HL-60 (cell line): Measurements from ENCODE around the gene TRNT1.

Experiments
- DNase-seq, 2 experiments: peaks; one replicate each; pipeline ENCODE4 v3.0.0-alpha.2; 2010 to 2020; ENCODE audit warnings: low read depth in 1 of 2, low spot score in 1 of 2
- H3K27ac ChIP-seq: fragments of 250-450 bp; sonication (Bioruptor Pico); replicated peaks from 2 replicates; pipeline ENCODE4 v1.5.1; 2020; ENCODE audit warnings: mild to moderate bottlenecking, moderate library complexity
- H3K27me3 ChIP-seq: fragments of 250-450 bp; sonication (Bioruptor Pico); 2 replicates; pipeline ENCODE4 v1.5.1; 2021; ENCODE audit warnings: mild to moderate bottlenecking, moderate library complexity; ENCODE audit not compliant: insufficient read depth, poor library complexity, severe bottlenecking
- H3K4me3 ChIP-seq: replicated peaks from 2 replicates; pipeline ENCODE4 v1.5.1; 2011; ENCODE audit warnings: mild to moderate bottlenecking, control low read depth, low read length; ENCODE audit not compliant: insufficient read depth
- GABPA ChIP-seq: IDR thresholded peaks from 2 replicates; pipeline ENCODE4 v1.6.1; 2012; ENCODE audit warnings: low read depth
- POLR2AphosphoS5 ChIP-seq: IDR thresholded peaks from 2 replicates; pipeline ENCODE4 v1.6.1; 2012; ENCODE audit warnings: low read depth
- SPI1 ChIP-seq: IDR thresholded peaks from 2 replicates; pipeline ENCODE4 v1.6.1; 2012; ENCODE audit warnings: low read depth, mild to moderate bottlenecking, borderline replicate concordance
- TF ChIP-seq, protein P1 (sequence below): IDR thresholded peaks from 2 replicates; pipeline ENCODE4 v1.6.1; 2012; ENCODE audit warnings: low read depth; ENCODE audit not compliant: insufficient replicate concordance
- TF ChIP-seq, protein P2 (sequence below): IDR thresholded peaks from one replicate; pipeline ENCODE4 v1.5.1; 2011; ENCODE audit warnings: low read length, control low read depth, inconsistent platforms; ENCODE audit not compliant: insufficient read depth

TRNT1 gene

DNA sequence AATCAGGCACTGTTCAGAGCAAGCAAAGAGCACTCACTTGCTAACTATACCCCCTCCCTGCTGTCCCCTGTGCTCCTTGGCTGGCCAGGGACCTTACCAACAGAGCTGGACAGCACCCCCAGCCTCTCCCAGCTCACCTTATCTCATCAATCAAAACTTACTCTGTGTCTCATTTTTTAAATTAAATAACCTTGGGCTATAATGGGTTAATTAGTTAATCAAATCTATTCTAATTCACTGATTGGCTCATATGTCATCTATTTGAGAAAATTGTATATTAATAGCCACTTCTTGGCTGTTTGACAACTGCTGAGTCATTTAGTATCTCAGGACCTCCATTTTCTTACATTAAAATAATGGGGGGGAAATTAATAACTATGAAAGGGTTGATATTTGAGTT is 39.5 kb upstream of the TRNT1 start:
- Histone ChIP-seq H3K4me3 (no peak overlapping the region), H3K27ac (no peak overlapping the region; the same call in 1 of the 2 replicates), H3K27me3 (no peaks in the 10 kb centered on the region)
- DNase-seq, result no peak
- TF ChIP-seq SPI1, result no peak
- TF ChIP-seq, protein P1, sequence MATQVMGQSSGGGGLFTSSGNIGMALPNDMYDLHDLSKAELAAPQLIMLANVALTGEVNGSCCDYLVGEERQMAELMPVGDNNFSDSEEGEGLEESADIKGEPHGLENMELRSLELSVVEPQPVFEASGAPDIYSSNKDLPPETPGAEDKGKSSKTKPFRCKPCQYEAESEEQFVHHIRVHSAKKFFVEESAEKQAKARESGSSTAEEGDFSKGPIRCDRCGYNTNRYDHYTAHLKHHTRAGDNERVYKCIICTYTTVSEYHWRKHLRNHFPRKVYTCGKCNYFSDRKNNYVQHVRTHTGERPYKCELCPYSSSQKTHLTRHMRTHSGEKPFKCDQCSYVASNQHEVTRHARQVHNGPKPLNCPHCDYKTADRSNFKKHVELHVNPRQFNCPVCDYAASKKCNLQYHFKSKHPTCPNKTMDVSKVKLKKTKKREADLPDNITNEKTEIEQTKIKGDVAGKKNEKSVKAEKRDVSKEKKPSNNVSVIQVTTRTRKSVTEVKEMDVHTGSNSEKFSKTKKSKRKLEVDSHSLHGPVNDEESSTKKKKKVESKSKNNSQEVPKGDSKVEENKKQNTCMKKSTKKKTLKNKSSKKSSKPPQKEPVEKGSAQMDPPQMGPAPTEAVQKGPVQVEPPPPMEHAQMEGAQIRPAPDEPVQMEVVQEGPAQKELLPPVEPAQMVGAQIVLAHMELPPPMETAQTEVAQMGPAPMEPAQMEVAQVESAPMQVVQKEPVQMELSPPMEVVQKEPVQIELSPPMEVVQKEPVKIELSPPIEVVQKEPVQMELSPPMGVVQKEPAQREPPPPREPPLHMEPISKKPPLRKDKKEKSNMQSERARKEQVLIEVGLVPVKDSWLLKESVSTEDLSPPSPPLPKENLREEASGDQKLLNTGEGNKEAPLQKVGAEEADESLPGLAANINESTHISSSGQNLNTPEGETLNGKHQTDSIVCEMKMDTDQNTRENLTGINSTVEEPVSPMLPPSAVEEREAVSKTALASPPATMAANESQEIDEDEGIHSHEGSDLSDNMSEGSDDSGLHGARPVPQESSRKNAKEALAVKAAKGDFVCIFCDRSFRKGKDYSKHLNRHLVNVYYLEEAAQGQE, result peak; percentile 53

DNA sequence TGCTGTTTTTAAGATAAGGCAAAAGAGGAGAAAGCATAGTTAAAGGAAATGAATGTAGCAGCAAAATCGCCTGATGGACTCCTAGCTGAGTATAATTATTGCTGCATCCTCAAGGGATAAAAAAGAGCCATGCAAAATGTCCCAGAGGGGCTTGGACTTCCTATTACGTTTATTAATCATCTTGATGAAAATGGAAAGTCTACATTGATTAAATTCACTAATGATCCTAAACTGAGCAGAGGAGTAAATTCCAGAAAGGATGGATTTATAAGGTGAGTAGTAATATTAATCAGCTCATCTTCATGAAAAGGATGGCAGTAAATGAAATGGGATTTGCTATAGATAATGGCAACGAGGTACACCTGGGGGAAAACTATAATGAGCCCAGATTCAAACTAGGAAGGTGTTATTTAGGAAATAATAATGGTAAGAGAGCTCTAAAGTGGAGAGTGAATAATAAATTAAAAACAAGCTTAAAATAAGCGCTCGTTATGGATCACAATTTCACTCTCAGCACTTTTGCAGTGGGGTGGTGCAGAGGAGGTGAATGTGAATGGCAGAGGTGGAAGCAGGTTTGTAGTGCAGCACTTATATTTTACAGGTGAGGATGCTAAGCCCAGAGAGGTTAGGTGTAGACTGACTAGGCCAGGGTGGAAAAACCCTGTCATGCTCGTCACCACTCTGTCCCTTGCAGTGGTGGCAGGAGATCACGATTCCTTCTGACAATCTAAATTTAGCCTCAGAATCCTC is 38.8 kb upstream of the TRNT1 start:
- DNase-seq, result no peak
- Histone ChIP-seq H3K27me3 (no peaks in the 10 kb centered on the region), H3K27ac (no peak overlapping the region), H3K4me3 (no peak overlapping the region)
- TF ChIP-seq POLR2AphosphoS5, result no peak
- TF ChIP-seq, protein P1, result no peak
- no peak for TF ChIP-seq GABPA
- TF ChIP-seq, protein P2, sequence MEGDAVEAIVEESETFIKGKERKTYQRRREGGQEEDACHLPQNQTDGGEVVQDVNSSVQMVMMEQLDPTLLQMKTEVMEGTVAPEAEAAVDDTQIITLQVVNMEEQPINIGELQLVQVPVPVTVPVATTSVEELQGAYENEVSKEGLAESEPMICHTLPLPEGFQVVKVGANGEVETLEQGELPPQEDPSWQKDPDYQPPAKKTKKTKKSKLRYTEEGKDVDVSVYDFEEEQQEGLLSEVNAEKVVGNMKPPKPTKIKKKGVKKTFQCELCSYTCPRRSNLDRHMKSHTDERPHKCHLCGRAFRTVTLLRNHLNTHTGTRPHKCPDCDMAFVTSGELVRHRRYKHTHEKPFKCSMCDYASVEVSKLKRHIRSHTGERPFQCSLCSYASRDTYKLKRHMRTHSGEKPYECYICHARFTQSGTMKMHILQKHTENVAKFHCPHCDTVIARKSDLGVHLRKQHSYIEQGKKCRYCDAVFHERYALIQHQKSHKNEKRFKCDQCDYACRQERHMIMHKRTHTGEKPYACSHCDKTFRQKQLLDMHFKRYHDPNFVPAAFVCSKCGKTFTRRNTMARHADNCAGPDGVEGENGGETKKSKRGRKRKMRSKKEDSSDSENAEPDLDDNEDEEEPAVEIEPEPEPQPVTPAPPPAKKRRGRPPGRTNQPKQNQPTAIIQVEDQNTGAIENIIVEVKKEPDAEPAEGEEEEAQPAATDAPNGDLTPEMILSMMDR, result no peak
- no peak for TF ChIP-seq SPI1

DNA sequence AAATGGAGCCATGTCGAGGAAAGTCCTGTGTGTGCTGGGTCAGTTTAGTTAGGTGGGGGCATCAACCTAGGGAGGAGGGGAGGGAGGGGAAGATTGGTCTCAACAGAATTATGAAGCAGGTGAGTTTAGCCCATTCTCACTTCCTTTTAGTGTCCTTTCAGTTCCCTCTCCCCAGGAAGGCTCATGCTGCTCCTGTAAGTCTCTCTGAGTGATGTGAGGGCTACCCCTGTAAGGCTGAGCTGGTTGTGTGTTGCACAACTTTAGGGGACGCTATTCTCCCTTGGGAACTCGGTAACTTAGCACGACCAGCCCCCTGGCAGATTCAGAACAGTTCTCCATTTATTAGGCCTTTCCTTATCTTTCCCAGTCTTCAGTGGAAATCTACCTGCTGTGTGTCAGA is 37.7 kb upstream of the TRNT1 start:
- TF ChIP-seq GABPA, result no peak
- TF ChIP-seq SPI1, result no peak
- TF ChIP-seq, protein P1, result no peak
- no peak for TF ChIP-seq POLR2AphosphoS5
- TF ChIP-seq, protein P2, result no peak
- Histone ChIP-seq H3K27me3 (no peaks in the 10 kb centered on the region), H3K4me3 (no peak overlapping the region), H3K27ac (no peak overlapping the region)
- DNase-seq, result peak in 1 of 2 experiments; percentile 21
